MM.1S (cell line): ENCODE measurements around the gene ELOA.

ENCODE experiments used
- EZH2phosphoT487 ChIP-seq: fragments of 300-600 bp; sonication (generic); IDR thresholded peaks from 2 replicates; pipeline ENCODE4 v1.6.1; 2018; ENCODE audit warnings: antibody characterized with exemption, low read length
- TF ChIP-seq, protein P1 (sequence below): fragments of 300-600 bp; sonication (generic); IDR thresholded peaks from 2 replicates; pipeline ENCODE4 v1.5.1; 2016; ENCODE audit warnings: antibody characterized with exemption, low read length, mixed read lengths

- TF ChIP-seq, protein P1, sequence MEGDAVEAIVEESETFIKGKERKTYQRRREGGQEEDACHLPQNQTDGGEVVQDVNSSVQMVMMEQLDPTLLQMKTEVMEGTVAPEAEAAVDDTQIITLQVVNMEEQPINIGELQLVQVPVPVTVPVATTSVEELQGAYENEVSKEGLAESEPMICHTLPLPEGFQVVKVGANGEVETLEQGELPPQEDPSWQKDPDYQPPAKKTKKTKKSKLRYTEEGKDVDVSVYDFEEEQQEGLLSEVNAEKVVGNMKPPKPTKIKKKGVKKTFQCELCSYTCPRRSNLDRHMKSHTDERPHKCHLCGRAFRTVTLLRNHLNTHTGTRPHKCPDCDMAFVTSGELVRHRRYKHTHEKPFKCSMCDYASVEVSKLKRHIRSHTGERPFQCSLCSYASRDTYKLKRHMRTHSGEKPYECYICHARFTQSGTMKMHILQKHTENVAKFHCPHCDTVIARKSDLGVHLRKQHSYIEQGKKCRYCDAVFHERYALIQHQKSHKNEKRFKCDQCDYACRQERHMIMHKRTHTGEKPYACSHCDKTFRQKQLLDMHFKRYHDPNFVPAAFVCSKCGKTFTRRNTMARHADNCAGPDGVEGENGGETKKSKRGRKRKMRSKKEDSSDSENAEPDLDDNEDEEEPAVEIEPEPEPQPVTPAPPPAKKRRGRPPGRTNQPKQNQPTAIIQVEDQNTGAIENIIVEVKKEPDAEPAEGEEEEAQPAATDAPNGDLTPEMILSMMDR: no peak
- no peak for TF ChIP-seq EZH2phosphoT487
Measured at GRCh38 chr1:23757812-23758211, 14.5 kb downstream of the ELOA start.
